ENCODE measurements around the gene ZBTB49. TPM values are rescaled to one million over a fixed set of nuclear protein-coding genes. Genes with fewer than 3 reads are reported as not detected.

The ZBTB49 gene
- polyA plus RNA-seq, 1 donor from 2014 or later = 16.5 TPM

DNA sequence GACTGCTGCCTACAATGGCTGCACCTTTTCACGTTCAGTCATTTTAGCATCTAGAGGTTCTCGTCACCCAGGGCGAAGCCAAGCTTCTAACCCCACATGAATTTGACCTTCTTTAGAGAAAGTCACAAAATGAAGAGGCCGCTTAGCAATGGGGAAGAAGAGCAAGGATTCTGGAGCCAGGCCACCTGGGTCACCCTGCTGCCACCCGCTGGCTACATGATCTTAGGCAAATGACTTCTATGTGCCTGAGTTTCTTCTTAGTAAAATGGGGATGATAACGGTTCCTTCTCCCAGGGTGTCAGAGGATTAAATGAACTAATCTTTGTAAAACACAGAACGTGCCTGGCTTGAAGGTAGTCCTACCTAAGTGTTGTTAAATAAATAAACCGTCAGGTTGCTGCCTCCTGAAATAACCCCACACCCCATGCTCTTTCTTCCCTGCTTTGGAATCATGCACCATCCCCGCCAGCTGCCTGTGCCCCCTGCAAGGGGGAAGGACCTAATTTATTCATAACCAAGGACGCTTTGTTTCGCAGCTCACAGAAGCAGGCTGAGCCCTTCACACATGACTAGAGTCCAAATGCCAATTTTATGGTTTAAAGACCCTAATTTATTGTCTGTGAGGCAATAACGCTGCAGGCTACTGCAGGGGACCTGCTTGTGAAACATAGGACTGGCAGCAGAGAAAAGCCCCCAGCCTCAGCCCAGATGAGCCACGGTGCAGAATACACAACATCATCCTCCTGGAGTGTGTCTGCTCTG, 68.2 kb downstream of the ZBTB49 start:
- H3K9me3 ChIP-seq (ENCODE audit: low read length) = no peaks in the 10 kb centered on the region
- no peak overlapping the region for H3K4me2 ChIP-seq (ENCODE audit: low read length)
- no peak overlapping the region for H3K4me3 ChIP-seq (ENCODE audit: low read length)
- no peak overlapping the region for H3K27ac ChIP-seq (ENCODE audit: low read length)
- H3F3A ChIP-seq (ENCODE audit: insufficient read depth, low read length, poor library complexity, severe bottlenecking) = no peaks in the 10 kb centered on the region
- no peaks in the 10 kb centered on the region for H3K36me3 ChIP-seq (ENCODE audit: insufficient read depth, low read length)
- no peak overlapping the region for H2AFZ ChIP-seq (ENCODE audit: low read depth, low read length)
- no peaks in the 10 kb centered on the region for H4K20me1 ChIP-seq (ENCODE audit: insufficient read depth)
- no peaks in the 10 kb centered on the region for H3K27me3 ChIP-seq (ENCODE audit: insufficient read depth, low read depth, low read length)
- H3K9ac ChIP-seq (ENCODE audit: low read length) = no peak overlapping the region
- H3K9me2 ChIP-seq (ENCODE audit: insufficient read depth, low read length) = no peaks in the 10 kb centered on the region
- no peak for TF ChIP-seq POLR2AphosphoS5 (IDR thresholded peaks at IDR 0.05)
- TF ChIP-seq MXI1 (conservative IDR thresholded peaks at IDR 0.05; ENCODE audit: poor library complexity, severe bottlenecking) = no peak
- TF ChIP-seq TAF1 (IDR thresholded peaks at IDR 0.05; ENCODE audit: low read depth) = no peak
- TF ChIP-seq RAD21 (conservative IDR thresholded peaks at IDR 0.05) = no peak
- no peak for TF ChIP-seq EP300 (conservative IDR thresholded peaks at IDR 0.05; ENCODE audit: poor library complexity, severe bottlenecking)
- TF ChIP-seq, protein P1, sequence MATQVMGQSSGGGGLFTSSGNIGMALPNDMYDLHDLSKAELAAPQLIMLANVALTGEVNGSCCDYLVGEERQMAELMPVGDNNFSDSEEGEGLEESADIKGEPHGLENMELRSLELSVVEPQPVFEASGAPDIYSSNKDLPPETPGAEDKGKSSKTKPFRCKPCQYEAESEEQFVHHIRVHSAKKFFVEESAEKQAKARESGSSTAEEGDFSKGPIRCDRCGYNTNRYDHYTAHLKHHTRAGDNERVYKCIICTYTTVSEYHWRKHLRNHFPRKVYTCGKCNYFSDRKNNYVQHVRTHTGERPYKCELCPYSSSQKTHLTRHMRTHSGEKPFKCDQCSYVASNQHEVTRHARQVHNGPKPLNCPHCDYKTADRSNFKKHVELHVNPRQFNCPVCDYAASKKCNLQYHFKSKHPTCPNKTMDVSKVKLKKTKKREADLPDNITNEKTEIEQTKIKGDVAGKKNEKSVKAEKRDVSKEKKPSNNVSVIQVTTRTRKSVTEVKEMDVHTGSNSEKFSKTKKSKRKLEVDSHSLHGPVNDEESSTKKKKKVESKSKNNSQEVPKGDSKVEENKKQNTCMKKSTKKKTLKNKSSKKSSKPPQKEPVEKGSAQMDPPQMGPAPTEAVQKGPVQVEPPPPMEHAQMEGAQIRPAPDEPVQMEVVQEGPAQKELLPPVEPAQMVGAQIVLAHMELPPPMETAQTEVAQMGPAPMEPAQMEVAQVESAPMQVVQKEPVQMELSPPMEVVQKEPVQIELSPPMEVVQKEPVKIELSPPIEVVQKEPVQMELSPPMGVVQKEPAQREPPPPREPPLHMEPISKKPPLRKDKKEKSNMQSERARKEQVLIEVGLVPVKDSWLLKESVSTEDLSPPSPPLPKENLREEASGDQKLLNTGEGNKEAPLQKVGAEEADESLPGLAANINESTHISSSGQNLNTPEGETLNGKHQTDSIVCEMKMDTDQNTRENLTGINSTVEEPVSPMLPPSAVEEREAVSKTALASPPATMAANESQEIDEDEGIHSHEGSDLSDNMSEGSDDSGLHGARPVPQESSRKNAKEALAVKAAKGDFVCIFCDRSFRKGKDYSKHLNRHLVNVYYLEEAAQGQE (IDR thresholded peaks at IDR 0.05; ENCODE audit: borderline replicate concordance) = no peak
- TF ChIP-seq, protein P2, sequence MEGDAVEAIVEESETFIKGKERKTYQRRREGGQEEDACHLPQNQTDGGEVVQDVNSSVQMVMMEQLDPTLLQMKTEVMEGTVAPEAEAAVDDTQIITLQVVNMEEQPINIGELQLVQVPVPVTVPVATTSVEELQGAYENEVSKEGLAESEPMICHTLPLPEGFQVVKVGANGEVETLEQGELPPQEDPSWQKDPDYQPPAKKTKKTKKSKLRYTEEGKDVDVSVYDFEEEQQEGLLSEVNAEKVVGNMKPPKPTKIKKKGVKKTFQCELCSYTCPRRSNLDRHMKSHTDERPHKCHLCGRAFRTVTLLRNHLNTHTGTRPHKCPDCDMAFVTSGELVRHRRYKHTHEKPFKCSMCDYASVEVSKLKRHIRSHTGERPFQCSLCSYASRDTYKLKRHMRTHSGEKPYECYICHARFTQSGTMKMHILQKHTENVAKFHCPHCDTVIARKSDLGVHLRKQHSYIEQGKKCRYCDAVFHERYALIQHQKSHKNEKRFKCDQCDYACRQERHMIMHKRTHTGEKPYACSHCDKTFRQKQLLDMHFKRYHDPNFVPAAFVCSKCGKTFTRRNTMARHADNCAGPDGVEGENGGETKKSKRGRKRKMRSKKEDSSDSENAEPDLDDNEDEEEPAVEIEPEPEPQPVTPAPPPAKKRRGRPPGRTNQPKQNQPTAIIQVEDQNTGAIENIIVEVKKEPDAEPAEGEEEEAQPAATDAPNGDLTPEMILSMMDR (IDR thresholded peaks at IDR 0.05; ENCODE audit: poor library complexity, severe bottlenecking) = no peak
- TF ChIP-seq SMC3 (conservative IDR thresholded peaks at IDR 0.05; ENCODE audit: poor library complexity) = no peak
- TF ChIP-seq EZH2 (IDR thresholded peaks at IDR 0.05; ENCODE audit: borderline replicate concordance, insufficient read depth, low read length, poor library complexity, severe bottlenecking) = no peak
- no peaks in the 10 kb centered on the region for H3K79me2 ChIP-seq (replicated peaks; ENCODE audit: insufficient read depth, low read length)

DNA sequence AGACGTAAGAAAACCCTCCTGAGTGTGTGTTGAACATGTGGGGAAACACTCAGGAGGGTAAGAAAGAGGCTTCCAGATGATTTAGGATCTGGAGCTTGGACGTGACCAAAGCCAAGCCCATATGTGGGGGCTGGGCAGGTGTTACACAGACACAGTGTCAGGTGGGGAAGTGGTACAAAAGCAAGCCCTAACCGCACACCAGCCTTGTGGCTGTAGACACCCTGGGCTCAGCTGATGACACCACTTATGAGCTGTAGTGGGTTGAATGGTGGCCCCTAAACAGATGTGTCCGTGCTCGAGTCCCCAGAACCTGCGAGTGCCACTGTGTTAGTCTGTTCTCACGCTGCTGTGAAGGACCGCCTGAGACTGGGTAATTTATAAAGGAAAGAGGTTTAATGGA, 71.8 kb downstream of the ZBTB49 start:
- Histone ChIP-seq H3K9me2 (ENCODE audit: insufficient read depth, low read length) (no peaks in the 10 kb centered on the region), H3K9ac (ENCODE audit: low read length) (no peak overlapping the region), H3K9me3 (ENCODE audit: low read length) (no peaks in the 10 kb centered on the region), H3F3A (ENCODE audit: insufficient read depth, low read length, poor library complexity, severe bottlenecking) (no peaks in the 10 kb centered on the region), H3K27ac (ENCODE audit: low read length) (no peak overlapping the region), H3K4me3 (ENCODE audit: low read length) (no peak overlapping the region), H2AFZ (ENCODE audit: low read depth, low read length) (no peak overlapping the region), H3K79me2 (replicated peaks; ENCODE audit: insufficient read depth, low read length) (no peaks in the 10 kb centered on the region), H3K4me2 (ENCODE audit: low read length) (no peak overlapping the region), H3K27me3 (ENCODE audit: insufficient read depth, low read depth, low read length) (no peaks in the 10 kb centered on the region), H4K20me1 (ENCODE audit: insufficient read depth) (no peaks in the 10 kb centered on the region), H3K36me3 (ENCODE audit: insufficient read depth, low read length) (no peaks in the 10 kb centered on the region)
- no peak for TF ChIP-seq POLR2AphosphoS5 (IDR thresholded peaks at IDR 0.05)
- TF ChIP-seq, protein P2 (IDR thresholded peaks at IDR 0.05; ENCODE audit: poor library complexity, severe bottlenecking) = no peak
